ENCODE data around the gene PRPF40A. TPM values are rescaled to one million over a fixed set of nuclear protein-coding genes. Genes with fewer than 3 reads are reported as not detected.

The PRPF40A gene
- total and polyA plus RNA-seq, 2 of the 8 experiments (the other 6 are each of a cell fraction or from before 2014, with no cell fraction given): 85.5 to 176 TPM

GRCh38 chr2:152651834-152652233 is 65.4 kb downstream of the PRPF40A start:
- Histone ChIP-seq H3K4ac (replicated peaks; ENCODE audit: insufficient read length, low read depth, low read length) (no peak overlapping the region), H3K9ac (replicated peaks in 1 of 4; ENCODE audit: extremely low read depth in 1 of 4, low read depth in 3 of 4, low read length in 3 of 4) (no peak overlapping the region; a peak in 1 of 7 replicates), H2BK12ac (ENCODE audit: low read depth, low read length) (no peak overlapping the region), H3K23ac (ENCODE audit: insufficient read length) (no peak overlapping the region), H4K5ac (ENCODE audit: insufficient read length, low read depth, low read length) (no peak overlapping the region), H3K4me3 (ENCODE audit: extremely low read depth in 1 of 4, insufficient read depth in 2 of 4, low read depth in 3 of 4, low read length in 4 of 4) (no peak overlapping the region), H3K4me1 (replicated peaks in 1 of 4; ENCODE audit: control insufficient read depth in 3 of 4, insufficient read depth in 4 of 4, low read length in 3 of 4) (peaks cover 0 to 4% (median 1%) of the 10 kb centered on the region in 4 experiments; a peak in 1 of 7 replicates), H3K14ac (ENCODE audit: insufficient read length) (no peak overlapping the region), H4K91ac (replicated peaks; ENCODE audit: insufficient read length, low read length) (no peak overlapping the region), H3K27me3 (replicated peaks in 1 of 4; ENCODE audit: control insufficient read depth in 3 of 4, extremely low read depth in 1 of 4, insufficient read depth in 3 of 4, low read length in 3 of 4) (no peaks in the 10 kb centered on the region), H4K8ac (ENCODE audit: extremely low read depth, insufficient read depth, low read length) (no peak overlapping the region), H2AFZ (ENCODE audit: low read length) (no peak overlapping the region), H2AK5ac (ENCODE audit: low read depth, low read length) (no peak overlapping the region), H3K4me2 (ENCODE audit: insufficient read depth in 1 of 2, low read depth in 2 of 2, low read length in 2 of 2) (no peak overlapping the region), H2BK120ac (replicated peaks; ENCODE audit: low read depth, low read length) (no peak overlapping the region), H3K18ac (ENCODE audit: extremely low read depth, low read length) (no peak overlapping the region), H3K56ac (replicated peaks; ENCODE audit: insufficient read length, low read depth, low read length) (no peak overlapping the region), H2BK15ac (ENCODE audit: low read length) (no peak overlapping the region), H2BK20ac (ENCODE audit: low read length) (no peak overlapping the region), H3K9me3 (ENCODE audit: insufficient read depth in 2 of 2, low read depth in 1 of 2, low read length in 1 of 2) (no peaks in the 10 kb centered on the region), H3K79me2 (ENCODE audit: control insufficient read depth in 1 of 2, insufficient read depth in 2 of 2, low read length in 2 of 2) (no peaks in the 10 kb centered on the region), H3K27ac (ENCODE audit: low read depth, low read length) (no peak overlapping the region), H3K23me2 (ENCODE audit: low read depth, low read length) (no peaks in the 10 kb centered on the region), H2BK5ac (ENCODE audit: low read depth, low read length) (no peak overlapping the region), H3K36me3 (ENCODE audit: control insufficient read depth in 2 of 4, insufficient read depth in 4 of 4, low read length in 3 of 4) (peaks cover 2 to 62% (median 15%) of the 10 kb centered on the region in 4 experiments; a peak in 6 of 8 replicates), H3K79me1 (ENCODE audit: low read depth, low read length) (no peaks in the 10 kb centered on the region), H4K20me1 (replicated peaks in 1 of 2; ENCODE audit: control insufficient read depth in 1 of 2, insufficient read depth in 2 of 2, low read length in 2 of 2) (no peaks in the 10 kb centered on the region)
- DNase-seq (ENCODE audit: low read depth in 1 of 2, low spot score in 2 of 2): no peak
- TF ChIP-seq POLR2AphosphoS5 (IDR thresholded peaks at IDR 0.05; ENCODE audit: low read depth, low read length): peak; percentile 44; the same call in 1 of the 2 replicates
- TF ChIP-seq SIX5 (IDR thresholded peaks at IDR 0.05; ENCODE audit: low read depth, low read length): no peak
- POLR2A ChIA-PET (ENCODE audit: partially characterized antibody): interaction anchor here (0.9 to 1.5 kb wide), 3 partner anchors 14 to 618 kb away, joined by 3 read pairs; no protein-coding TSS in a partner anchor
- no peak for FAIRE-seq
- CTCF ChIA-PET (ENCODE audit: partially characterized antibody): interaction anchor here (1.1 kb wide), 1 partner anchor 63 kb away, joined by 4 read pairs; no protein-coding TSS in a partner anchor
- 83% methylated on average over 2 of the region's 2 CpGs; no CpG with 5 or more reads in 1 of the 2 experiments for WGBS, 2 experiments (ENCODE audit: extremely low coverage in 1 of 2, insufficient coverage in 1 of 2, insufficient read length in 1 of 2, insufficient replicate concordance in 2 of 2, low coverage in 1 of 2, low lambda C conversion rate in 2 of 2, missing lambda C conversion rate in 1 of 2)

Data from H1 (cell line).